SK-N-SH treated with all-trans-retinoic acid at 6 μM for 48 hours (cell line): ENCODE measurements around the gene WASL.

Experiments
- BACH2 ChIP-seq: fragments of 250-450 bp; sonication (Bioruptor Pico); IDR thresholded peaks from 2 replicates; pipeline ENCODE4 v1.9.0; 2021; ENCODE audit warnings: mild to moderate bottlenecking, borderline replicate concordance
- CSDC2 ChIP-seq: fragments of 250-450 bp; sonication (Bioruptor Pico); IDR thresholded peaks from 2 replicates; pipeline ENCODE4 v1.5.0; 2020; ENCODE audit warnings: mild to moderate bottlenecking, moderate library complexity
- ESRRG ChIP-seq: fragments of 250-450 bp; sonication (Bioruptor Pico); IDR thresholded peaks from 2 replicates; pipeline ENCODE4 v1.6.1; 2021; ENCODE audit warnings: mild to moderate bottlenecking
- PPARA ChIP-seq: fragments of 250-450 bp; sonication (Bioruptor Pico); IDR thresholded peaks from 2 replicates; pipeline ENCODE4 v1.5.0; 2020; ENCODE audit warnings: mild to moderate bottlenecking, borderline replicate concordance
- TOX ChIP-seq: fragments of 250-450 bp; sonication (Bioruptor Pico); IDR thresholded peaks from 2 replicates; pipeline ENCODE4 v1.8.0; 2021; ENCODE audit warnings: mild to moderate bottlenecking, moderate library complexity, borderline replicate concordance
- ZFP3 ChIP-seq: fragments of 250-450 bp; sonication (Bioruptor Pico); IDR thresholded peaks from 2 replicates; pipeline ENCODE4 v1.5.0; 2020; ENCODE audit warnings: mild to moderate bottlenecking, moderate library complexity
- TF ChIP-seq, protein P1 (sequence below): fragments of 250-450 bp; sonication (Bioruptor Pico); IDR thresholded peaks from 2 replicates; pipeline ENCODE4 v1.5.0; 2020; ENCODE audit warnings: mild to moderate bottlenecking, moderate library complexity

- no peak for TF ChIP-seq PPARA (CRISPR knock-in tag)
- TF ChIP-seq ZFP3 (CRISPR knock-in tag) = no peak
- no peak for TF ChIP-seq BACH2
- no peak for TF ChIP-seq ESRRG (CRISPR knock-in tag)
- TF ChIP-seq TOX (CRISPR knock-in tag) = no peak
- TF ChIP-seq, protein P1, sequence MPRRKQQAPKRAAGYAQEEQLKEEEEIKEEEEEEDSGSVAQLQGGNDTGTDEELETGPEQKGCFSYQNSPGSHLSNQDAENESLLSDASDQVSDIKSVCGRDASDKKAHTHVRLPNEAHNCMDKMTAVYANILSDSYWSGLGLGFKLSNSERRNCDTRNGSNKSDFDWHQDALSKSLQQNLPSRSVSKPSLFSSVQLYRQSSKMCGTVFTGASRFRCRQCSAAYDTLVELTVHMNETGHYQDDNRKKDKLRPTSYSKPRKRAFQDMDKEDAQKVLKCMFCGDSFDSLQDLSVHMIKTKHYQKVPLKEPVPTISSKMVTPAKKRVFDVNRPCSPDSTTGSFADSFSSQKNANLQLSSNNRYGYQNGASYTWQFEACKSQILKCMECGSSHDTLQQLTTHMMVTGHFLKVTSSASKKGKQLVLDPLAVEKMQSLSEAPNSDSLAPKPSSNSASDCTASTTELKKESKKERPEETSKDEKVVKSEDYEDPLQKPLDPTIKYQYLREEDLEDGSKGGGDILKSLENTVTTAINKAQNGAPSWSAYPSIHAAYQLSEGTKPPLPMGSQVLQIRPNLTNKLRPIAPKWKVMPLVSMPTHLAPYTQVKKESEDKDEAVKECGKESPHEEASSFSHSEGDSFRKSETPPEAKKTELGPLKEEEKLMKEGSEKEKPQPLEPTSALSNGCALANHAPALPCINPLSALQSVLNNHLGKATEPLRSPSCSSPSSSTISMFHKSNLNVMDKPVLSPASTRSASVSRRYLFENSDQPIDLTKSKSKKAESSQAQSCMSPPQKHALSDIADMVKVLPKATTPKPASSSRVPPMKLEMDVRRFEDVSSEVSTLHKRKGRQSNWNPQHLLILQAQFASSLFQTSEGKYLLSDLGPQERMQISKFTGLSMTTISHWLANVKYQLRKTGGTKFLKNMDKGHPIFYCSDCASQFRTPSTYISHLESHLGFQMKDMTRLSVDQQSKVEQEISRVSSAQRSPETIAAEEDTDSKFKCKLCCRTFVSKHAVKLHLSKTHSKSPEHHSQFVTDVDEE (CRISPR knock-in tag) = no peak
- no peak for TF ChIP-seq CSDC2 (CRISPR knock-in tag)
Measured at GRCh38 chr7:123744416-123744815, 4.4 kb downstream of the WASL start.
